Mesenchymal stem cell (in vitro differentiated cells and primary cell): Measurements from ENCODE around the gene KLHDC10.
A peak's percentile ranks its signal among the peaks of the same experiment; 100 is the strongest.

ENCODE experiments used
- DNase-seq: peaks from one replicate; pipeline ENCODE4 v3.0.0-alpha.2; 2013
- H2AFZ ChIP-seq: one replicate; pipeline ENCODE4 v1.6.1; 2013; ENCODE audit warnings: low read depth, mild to moderate bottlenecking, control low read depth, inconsistent platforms, low read length, moderate library complexity
- H2AK5ac ChIP-seq: 2 replicates; pipeline ENCODE4 v1.6.1; 2013; ENCODE audit warnings: low read length, moderate library complexity, mild to moderate bottlenecking, inconsistent platforms; ENCODE audit not compliant: severe bottlenecking
- H2BK120ac ChIP-seq: one replicate; pipeline ENCODE4 v1.6.1; 2013; ENCODE audit warnings: low read depth, mild to moderate bottlenecking, inconsistent platforms, low read length, moderate library complexity
- H2BK12ac ChIP-seq, 2 experiments: one replicate each; pipeline ENCODE4 v1.6.1; 2013; ENCODE audit warnings: inconsistent platforms in 2 of 2, low read length in 2 of 2, mild to moderate bottlenecking in 2 of 2, moderate library complexity in 2 of 2, control low read depth in 1 of 2
- H2BK15ac ChIP-seq: one replicate; pipeline ENCODE4 v1.6.1; 2013; ENCODE audit warnings: mild to moderate bottlenecking, low read depth, inconsistent platforms; ENCODE audit not compliant: poor library complexity, severe bottlenecking
- H2BK5ac ChIP-seq: 2 replicates; pipeline ENCODE4 v1.6.1; 2013; ENCODE audit warnings: low read depth, mild to moderate bottlenecking, low read length, control low read depth, inconsistent platforms; ENCODE audit not compliant: poor library complexity, severe bottlenecking
- H3K14ac ChIP-seq, 2 experiments: one replicate each; pipeline ENCODE4 v1.6.1; 2013; ENCODE audit warnings: inconsistent platforms in 2 of 2, low read length in 2 of 2, control low read depth in 1 of 2, mild to moderate bottlenecking in 1 of 2, moderate library complexity in 1 of 2
- H3K18ac ChIP-seq, 2 experiments: one replicate each; pipeline ENCODE4 v1.6.1; 2013; ENCODE audit warnings: inconsistent platforms in 2 of 2, low read length in 2 of 2, control low read depth in 1 of 2, low read depth in 1 of 2, mild to moderate bottlenecking in 1 of 2
- H3K23ac ChIP-seq, 2 experiments: one replicate each; pipeline ENCODE4 v1.6.1; 2013; ENCODE audit warnings: inconsistent platforms in 2 of 2, low read length in 2 of 2, mild to moderate bottlenecking in 2 of 2, moderate library complexity in 2 of 2, control low read depth in 1 of 2
- H3K27ac ChIP-seq: 2 replicates; pipeline ENCODE4 v1.5.1; 2013; ENCODE audit warnings: mild to moderate bottlenecking, moderate library complexity, low read length, control low read depth, inconsistent platforms; ENCODE audit not compliant: poor library complexity, severe bottlenecking
- H3K27me3 ChIP-seq, 2 experiments: 2 replicates each; pipeline versions ENCODE4 v1.6.1 to v1.7.0; 2013; ENCODE audit warnings: low read length in 2 of 2, mild to moderate bottlenecking in 2 of 2, moderate library complexity in 2 of 2, control low read depth in 1 of 2, inconsistent platforms in 1 of 2; ENCODE audit not compliant: control insufficient read depth in 1 of 2, insufficient read depth in 1 of 2
- H3K36me3 ChIP-seq, 2 experiments: 2 replicates each; pipeline versions ENCODE4 v1.6.1 to v1.7.0; 2013; ENCODE audit warnings: low read length in 2 of 2, control low read depth in 1 of 2, inconsistent platforms in 1 of 2, low read depth in 1 of 2, mild to moderate bottlenecking in 1 of 2; ENCODE audit not compliant: insufficient read depth in 2 of 2, control insufficient read depth in 1 of 2
- H3K4ac ChIP-seq, 2 experiments: one replicate each; pipeline ENCODE4 v1.6.1; 2013; ENCODE audit warnings: inconsistent platforms in 2 of 2, low read length in 2 of 2, mild to moderate bottlenecking in 2 of 2, moderate library complexity in 2 of 2, control low read depth in 1 of 2, low read depth in 1 of 2
- H3K4me1 ChIP-seq: 2 replicates; pipeline ENCODE4 v1.6.1; 2013; ENCODE audit warnings: low read depth, low read length, control low read depth; ENCODE audit not compliant: control insufficient read depth, insufficient read depth
- H3K4me2 ChIP-seq: 2 replicates; pipeline ENCODE4 v1.6.1; 2013; ENCODE audit warnings: low read length, mild to moderate bottlenecking, inconsistent platforms; ENCODE audit not compliant: poor library complexity, severe bottlenecking
- H3K4me3 ChIP-seq, 2 experiments: 2 replicates each; pipeline versions ENCODE4 v1.5.1 to v1.7.0; 2013; ENCODE audit warnings: low read length in 2 of 2, mild to moderate bottlenecking in 2 of 2, control low read depth in 1 of 2, low read depth in 1 of 2; ENCODE audit not compliant: insufficient read depth in 1 of 2
- H3K79me1 ChIP-seq: replicated peaks from 2 replicates; pipeline ENCODE4 v1.6.1; 2013; ENCODE audit warnings: mild to moderate bottlenecking, control low read depth, low read length, inconsistent platforms; ENCODE audit not compliant: poor library complexity, severe bottlenecking
- H3K9ac ChIP-seq: 2 replicates; pipeline ENCODE4 v1.7.0; 2013; ENCODE audit warnings: mild to moderate bottlenecking, low read length, moderate library complexity
- H3K9me3 ChIP-seq: 2 replicates; pipeline ENCODE4 v1.7.0; 2013; ENCODE audit warnings: mild to moderate bottlenecking, low read length; ENCODE audit not compliant: control insufficient read depth
- H4K8ac ChIP-seq: one replicate; pipeline ENCODE4 v1.6.1; 2013; ENCODE audit warnings: inconsistent platforms, mild to moderate bottlenecking, low read length, moderate library complexity
- H4K91ac ChIP-seq: one replicate; pipeline ENCODE4 v1.6.1; 2013; ENCODE audit warnings: mild to moderate bottlenecking, low read length, inconsistent platforms
- WGBS: methylation state at CpG from one replicate; pipeline ENCODE4 v1.1.7; 2013; ENCODE audit warnings: mixed read lengths; 5-methylcytosine and 5-hydroxymethylcytosine counted together

The KLHDC10 gene

GRCh38 chr7:130136579-130137167, 66.3 kb downstream of the KLHDC10 start:
- Histone ChIP-seq H3K18ac (no peak overlapping the region), H3K36me3 (peaks cover 26 to 49% of the 10 kb centered on the region in 2 experiments), H3K9me3 (no peaks in the 10 kb centered on the region), H3K9ac (no peak overlapping the region), H4K8ac (no peak overlapping the region), H3K27ac (no peak overlapping the region), H3K4me1 (peaks cover 17% of the 10 kb centered on the region), H4K91ac (no peak overlapping the region), H3K4me2 (no peak overlapping the region), H3K27me3 (no peaks in the 10 kb centered on the region), H2BK15ac (no peak overlapping the region), H2BK12ac (no peak overlapping the region), H3K4me3 (no peak overlapping the region), H3K23ac (no peak overlapping the region), H2BK120ac (no peak overlapping the region), H2AK5ac (no peak overlapping the region), H3K79me1 (peaks cover 9% of the 10 kb centered on the region), H3K4ac (no peak overlapping the region), H2AFZ (no peak overlapping the region), H3K14ac (no peak overlapping the region), H2BK5ac (no peak overlapping the region)
- no CpG with 5 or more reads among the region's 1 CpG for WGBS
- no peak for DNase-seq

GRCh38 chr7:130137207-130137606, 66.9 kb downstream of the KLHDC10 start:
- WGBS, result 97% methylated on average over 3 of the region's 4 CpGs
- Histone ChIP-seq H3K4me1 (peaks cover 22% of the 10 kb centered on the region), H3K36me3 (peaks cover 23 to 43% of the 10 kb centered on the region in 2 experiments), H3K9me3 (no peaks in the 10 kb centered on the region), H3K23ac (no peak overlapping the region), H3K9ac (no peak overlapping the region), H3K4me3 (no peak overlapping the region), H3K27ac (no peak overlapping the region), H3K79me1 (peaks cover 11% of the 10 kb centered on the region), H2BK120ac (no peak overlapping the region), H3K4ac (no peak overlapping the region), H3K14ac (no peak overlapping the region), H2AFZ (no peak overlapping the region), H3K27me3 (no peaks in the 10 kb centered on the region), H4K91ac (no peak overlapping the region), H3K18ac (no peak overlapping the region), H2BK5ac (no peak overlapping the region), H2AK5ac (no peak overlapping the region), H2BK15ac (no peak overlapping the region), H3K4me2 (no peak overlapping the region), H2BK12ac (no peak overlapping the region), H4K8ac (no peak overlapping the region)
- no peak for DNase-seq

GRCh38 chr7:130139193-130139960, 69.0 kb downstream of the KLHDC10 start:
- no peak for DNase-seq
- no peak overlapping the region for H3K27ac ChIP-seq

GRCh38 chr7:130140551-130141160, 70.3 kb downstream of the KLHDC10 start:
- H4K91ac ChIP-seq, result peak overlapping the region; percentile 95
- DNase-seq, result no peak
- no peak overlapping the region for H3K27ac ChIP-seq
- H3K9ac ChIP-seq, result peak overlapping the region; percentile 96
- no peak overlapping the region for H3K4me2 ChIP-seq
- 86% methylated on average over 47 of the region's 47 CpGs for WGBS
- H2AFZ ChIP-seq, result no peak overlapping the region
- H4K8ac ChIP-seq, result peak overlapping the region; percentile 97
- H3K27me3 ChIP-seq, result no peaks in the 10 kb centered on the region
- peaks cover 5% of the 10 kb centered on the region for H3K79me1 ChIP-seq
- H2BK120ac ChIP-seq, result peak overlapping the region; percentile 64
- peaks cover 18 to 22% of the 10 kb centered on the region in 2 experiments for H3K36me3 ChIP-seq
- H3K23ac ChIP-seq, result no peak overlapping the region
- peak overlapping the region; percentile 50 to 84 for H3K4ac ChIP-seq
- no peak overlapping the region for H3K14ac ChIP-seq
- peak overlapping the region; percentile 89 to 99 for H3K18ac ChIP-seq
- no peaks in the 10 kb centered on the region for H3K9me3 ChIP-seq
- H2BK15ac ChIP-seq, result no peak overlapping the region
- H2BK12ac ChIP-seq, result peak overlapping the region in 1 of 2 experiments; percentile 24
- peak overlapping the region in 1 of 2 experiments; percentile 75 for H3K4me3 ChIP-seq
- H2AK5ac ChIP-seq, result peak overlapping the region; percentile 50
- H3K4me1 ChIP-seq, result peaks cover 41% of the 10 kb centered on the region
- H2BK5ac ChIP-seq, result no peak overlapping the region

More at GRCh38 chr7:130139193-130139960, 69.0 kb downstream of the KLHDC10 start:
- no peak overlapping the region for H3K9ac ChIP-seq
- no peak overlapping the region for H3K14ac ChIP-seq
- H3K23ac ChIP-seq, result no peak overlapping the region
- no peak overlapping the region for H2BK12ac ChIP-seq
- no peak overlapping the region for H2AFZ ChIP-seq
- no peak overlapping the region for H2AK5ac ChIP-seq
- H4K91ac ChIP-seq, result no peak overlapping the region
- H3K4me1 ChIP-seq, result peaks cover 36% of the 10 kb centered on the region
- H3K4me3 ChIP-seq, result no peak overlapping the region
- no peak overlapping the region for H2BK15ac ChIP-seq
- no peak overlapping the region for H3K4me2 ChIP-seq
- peaks cover 18 to 29% of the 10 kb centered on the region in 2 experiments for H3K36me3 ChIP-seq
- no peak overlapping the region for H3K4ac ChIP-seq
- 93% methylated on average over 2 of the region's 2 CpGs for WGBS
- H2BK5ac ChIP-seq, result no peak overlapping the region
- no peak overlapping the region for H2BK120ac ChIP-seq
- H3K27me3 ChIP-seq, result no peaks in the 10 kb centered on the region
- no peak overlapping the region for H3K18ac ChIP-seq
- no peak overlapping the region for H4K8ac ChIP-seq
- H3K9me3 ChIP-seq, result no peaks in the 10 kb centered on the region
- H3K79me1 ChIP-seq, result peaks cover 7% of the 10 kb centered on the region
